Measurements from ENCODE around the gene GINS2.

DNA sequence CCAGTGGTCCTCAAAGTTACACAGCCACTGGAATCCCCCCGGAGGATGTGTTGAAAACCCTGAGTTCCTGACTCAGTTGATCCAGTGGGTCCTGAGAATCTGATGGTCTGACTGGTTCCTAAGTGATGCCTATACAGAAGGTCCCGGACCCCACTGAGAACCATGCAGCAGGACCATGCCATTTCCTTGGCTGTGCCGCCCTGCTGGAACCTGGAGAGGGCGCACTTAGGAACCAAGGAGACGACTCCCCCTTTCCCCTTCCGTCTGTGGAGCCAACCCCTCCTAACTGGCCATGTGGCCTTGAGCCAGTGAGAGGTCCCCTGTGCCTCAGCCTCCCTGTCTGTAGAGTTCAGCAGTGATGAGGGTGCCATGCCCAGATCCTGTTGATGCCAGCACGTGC, 40.1 kb upstream of the GINS2 start:
- TF ChIP-seq, protein P1, sequence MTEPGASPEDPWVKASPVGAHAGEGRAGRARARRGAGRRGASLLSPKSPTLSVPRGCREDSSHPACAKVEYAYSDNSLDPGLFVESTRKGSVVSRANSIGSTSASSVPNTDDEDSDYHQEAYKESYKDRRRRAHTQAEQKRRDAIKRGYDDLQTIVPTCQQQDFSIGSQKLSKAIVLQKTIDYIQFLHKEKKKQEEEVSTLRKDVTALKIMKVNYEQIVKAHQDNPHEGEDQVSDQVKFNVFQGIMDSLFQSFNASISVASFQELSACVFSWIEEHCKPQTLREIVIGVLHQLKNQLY (CRISPR knock-in tag; IDR thresholded peaks at IDR 0.05) = no peak
- TF ChIP-seq, protein P2, sequence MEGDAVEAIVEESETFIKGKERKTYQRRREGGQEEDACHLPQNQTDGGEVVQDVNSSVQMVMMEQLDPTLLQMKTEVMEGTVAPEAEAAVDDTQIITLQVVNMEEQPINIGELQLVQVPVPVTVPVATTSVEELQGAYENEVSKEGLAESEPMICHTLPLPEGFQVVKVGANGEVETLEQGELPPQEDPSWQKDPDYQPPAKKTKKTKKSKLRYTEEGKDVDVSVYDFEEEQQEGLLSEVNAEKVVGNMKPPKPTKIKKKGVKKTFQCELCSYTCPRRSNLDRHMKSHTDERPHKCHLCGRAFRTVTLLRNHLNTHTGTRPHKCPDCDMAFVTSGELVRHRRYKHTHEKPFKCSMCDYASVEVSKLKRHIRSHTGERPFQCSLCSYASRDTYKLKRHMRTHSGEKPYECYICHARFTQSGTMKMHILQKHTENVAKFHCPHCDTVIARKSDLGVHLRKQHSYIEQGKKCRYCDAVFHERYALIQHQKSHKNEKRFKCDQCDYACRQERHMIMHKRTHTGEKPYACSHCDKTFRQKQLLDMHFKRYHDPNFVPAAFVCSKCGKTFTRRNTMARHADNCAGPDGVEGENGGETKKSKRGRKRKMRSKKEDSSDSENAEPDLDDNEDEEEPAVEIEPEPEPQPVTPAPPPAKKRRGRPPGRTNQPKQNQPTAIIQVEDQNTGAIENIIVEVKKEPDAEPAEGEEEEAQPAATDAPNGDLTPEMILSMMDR (IDR thresholded peaks at IDR 0.05) = peak; percentile 35; the same call in 1 of the 2 replicates
- no peak for TF ChIP-seq TP53 (CRISPR knock-in tag; IDR thresholded peaks at IDR 0.05)
- TF ChIP-seq IRF2 (CRISPR knock-in tag; IDR thresholded peaks at IDR 0.05; ENCODE audit: borderline replicate concordance, low read depth) = no peak
